Activated CD4-positive, alpha-beta T cell treated with anti-CD3 and anti-CD28 coated beads, Interleukin-2, amount 50 U/mL, for 1 hour (primary cell): ENCODE results near the gene NRP2.

ENCODE experiments used
- DNase-seq: peaks from one replicate; pipeline ENCODE4 v3.0.0-alpha.2; 2020

NRP2 gene

DNA sequence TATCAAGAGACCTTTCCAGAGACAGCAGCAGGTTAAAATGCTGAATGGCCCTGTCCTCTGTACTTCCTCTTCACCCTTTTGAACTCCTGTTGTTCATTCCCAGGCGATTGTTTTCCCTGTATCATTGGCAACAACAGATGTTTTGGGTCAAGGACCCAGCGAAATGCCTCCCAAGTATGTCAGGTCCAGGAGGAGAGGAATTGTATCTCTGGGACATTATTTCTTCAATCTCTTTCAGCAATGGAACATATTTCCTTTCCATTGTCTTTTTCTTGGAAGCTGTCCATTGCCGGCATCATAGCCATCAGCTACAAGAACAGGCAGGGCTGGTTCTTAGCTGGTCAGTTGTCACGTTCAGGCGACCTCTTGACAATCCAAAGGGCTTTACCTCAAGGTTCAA, 76.2 kb downstream of the NRP2 start:
- DNase-seq, result no peak

GRCh38 chr2:205759257-205759656, 77.0 kb downstream of the NRP2 start:
- DNase-seq, result no peak

GRCh38 chr2:205759732-205760131, 77.4 kb downstream of the NRP2 start:
- no peak for DNase-seq

DNA sequence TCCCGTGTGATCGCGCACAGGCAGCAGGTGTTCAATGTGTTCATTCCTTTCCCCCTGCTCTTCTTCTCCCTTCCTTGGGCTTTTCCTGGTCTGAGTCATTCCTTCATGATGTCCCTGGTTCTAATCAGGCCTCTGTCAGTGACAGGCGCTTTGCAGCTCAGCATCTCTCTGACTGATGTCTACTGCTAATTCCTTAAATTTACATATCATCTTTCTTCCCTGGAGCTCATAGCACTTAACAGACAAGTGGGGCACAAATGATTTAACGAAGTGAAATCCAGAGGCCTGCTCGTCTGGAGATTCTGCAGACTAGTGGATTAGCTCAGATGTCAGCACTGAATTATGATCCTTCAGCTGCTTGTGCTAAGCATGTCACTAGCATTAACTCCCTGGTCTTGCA, 77.9 kb downstream of the NRP2 start:
- DNase-seq, result no peak

GRCh38 chr2:205761421-205761820, 79.1 kb downstream of the NRP2 start:
- DNase-seq, result no peak

GRCh38 chr2:205762881-205763280, 80.6 kb downstream of the NRP2 start:
- no peak for DNase-seq

- peak; percentile 8 for DNase-seq
Observed at GRCh38 chr2:205763708-205764211, 81.5 kb downstream of the NRP2 start.

DNA sequence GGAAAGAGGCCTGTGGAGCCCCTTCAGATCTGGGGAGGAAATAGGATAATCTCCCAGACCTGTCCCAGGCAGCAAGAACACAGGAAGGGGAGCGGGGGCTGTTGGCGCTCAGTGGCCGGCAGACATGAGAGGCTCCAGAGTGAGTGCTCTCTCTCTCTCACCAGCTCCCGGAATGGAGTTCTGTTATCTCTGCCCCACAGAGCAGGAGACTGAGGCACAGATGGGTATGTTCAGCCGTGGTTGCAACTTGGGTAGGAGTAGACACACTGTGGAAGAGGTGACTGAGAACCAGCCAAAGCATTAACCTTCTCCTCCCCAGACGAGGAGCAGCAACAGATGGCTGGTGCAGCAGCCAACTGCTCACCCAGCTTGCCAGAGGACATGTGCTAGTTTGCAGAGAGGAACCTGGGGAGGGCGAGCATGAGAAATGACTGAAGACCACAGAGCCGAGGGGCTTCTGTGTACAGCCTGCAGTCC, 82.0 kb downstream of the NRP2 start:
- DNase-seq, result no peak

DNA sequence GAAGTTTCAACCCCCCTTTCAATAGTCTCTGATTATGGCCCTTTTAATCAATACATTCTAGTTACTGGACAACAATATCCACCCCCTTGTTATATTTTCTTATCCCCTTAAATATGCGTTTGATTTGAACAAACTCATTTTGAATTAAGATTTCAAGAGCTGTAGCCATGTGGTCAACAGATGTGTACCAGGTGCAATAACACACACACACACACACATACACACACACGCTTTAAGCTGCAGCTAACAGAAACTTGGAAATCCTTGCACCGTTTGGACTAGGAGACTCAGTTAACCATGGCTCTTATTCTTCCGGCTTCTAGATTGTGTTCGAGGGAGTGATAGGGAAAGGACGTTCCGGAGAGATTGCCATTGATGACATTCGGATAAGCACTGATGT, 82.8 kb downstream of the NRP2 start:
- no peak for DNase-seq

DNA sequence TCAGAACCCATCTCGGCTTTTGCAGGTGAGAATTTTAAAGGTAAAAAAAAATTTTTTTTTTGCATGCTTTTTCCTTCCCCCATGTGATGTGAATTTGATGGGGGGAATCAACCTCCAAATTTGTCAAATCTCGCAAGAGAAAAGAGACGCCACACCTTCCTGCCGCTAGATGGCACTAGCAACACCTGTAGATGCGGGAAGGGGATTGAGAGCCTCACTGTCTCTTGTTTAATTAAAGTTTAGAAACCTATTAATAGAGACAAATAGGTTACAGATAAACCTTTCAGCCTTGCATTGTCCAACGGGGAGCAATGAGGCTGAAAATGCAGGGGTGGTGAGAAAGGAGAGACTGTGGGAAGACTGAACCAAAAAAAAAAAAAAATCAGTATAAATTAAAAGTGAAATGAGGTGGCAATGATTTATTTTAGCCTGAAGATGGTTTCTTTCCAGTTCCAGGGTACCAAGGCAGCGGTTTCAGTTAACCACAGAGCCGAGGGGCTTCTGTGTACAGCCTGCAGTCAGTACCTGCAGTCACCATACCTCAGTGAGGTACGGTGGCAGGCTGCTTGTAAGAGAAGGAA, 84.6 kb downstream of the NRP2 start:
- peak; percentile 49 for DNase-seq

DNA sequence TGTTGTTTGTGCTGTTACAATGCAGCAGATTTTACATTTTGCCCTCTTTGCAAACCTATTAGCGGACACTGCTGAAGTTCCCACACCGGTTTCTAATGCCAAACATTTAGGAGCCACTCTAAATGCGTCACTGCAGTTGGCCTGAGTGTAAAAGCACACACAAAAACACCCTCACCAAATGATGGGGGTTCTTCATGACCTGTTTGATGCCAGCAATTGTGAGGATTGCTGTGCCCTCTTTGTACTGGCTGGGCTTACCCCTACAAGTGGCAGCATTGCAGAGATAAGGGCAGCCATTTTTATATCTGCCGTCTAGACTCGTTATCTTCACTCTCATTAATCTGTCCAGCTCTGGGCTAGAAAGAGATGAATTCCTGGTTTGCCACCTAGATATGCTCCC, 85.3 kb downstream of the NRP2 start:
- no peak for DNase-seq

- DNase-seq, result no peak
Observed at GRCh38 chr2:205768341-205768740, 86.0 kb downstream of the NRP2 start.

DNA sequence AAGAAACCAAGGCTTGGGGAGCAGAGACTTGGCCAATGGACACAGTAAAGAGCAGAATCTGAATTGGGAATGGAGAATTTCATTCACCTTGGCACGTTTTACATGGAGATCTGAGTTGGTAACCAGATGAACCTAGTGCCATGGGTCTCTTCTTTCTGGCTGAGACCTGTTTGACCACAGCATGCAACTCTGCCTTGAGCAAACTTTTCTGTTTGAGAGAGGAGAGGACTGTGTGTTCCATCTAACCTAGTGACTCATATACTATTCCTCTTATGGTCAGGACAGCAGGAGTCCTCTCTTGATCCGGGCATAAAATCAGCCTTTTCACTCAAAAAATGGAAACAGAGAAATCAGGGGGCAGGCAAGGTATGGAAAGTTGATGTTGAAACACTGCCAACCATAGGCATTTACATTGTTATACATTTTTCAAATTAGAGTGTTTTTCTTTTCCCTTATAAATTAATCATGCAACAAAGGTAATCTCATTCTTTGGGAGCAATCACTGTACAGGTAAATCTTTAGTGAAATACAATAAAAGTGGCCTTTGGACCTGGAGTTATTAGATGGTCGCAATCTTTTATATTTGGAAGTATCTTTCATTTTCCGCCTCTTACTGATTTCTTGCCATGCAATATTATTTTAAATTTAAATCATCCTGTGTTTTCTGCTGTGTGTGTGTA, 86.7 kb downstream of the NRP2 start:
- DNase-seq, result no peak

- no peak for DNase-seq
Observed at GRCh38 chr2:205769495-205769850, 87.2 kb downstream of the NRP2 start.

- DNase-seq, result no peak
Observed at GRCh38 chr2:205769879-205770278, 87.6 kb downstream of the NRP2 start.

GRCh38 chr2:205770577-205770976, 88.3 kb downstream of the NRP2 start:
- no peak for DNase-seq

- DNase-seq, result no peak
Observed at GRCh38 chr2:205771031-205771430, 88.7 kb downstream of the NRP2 start.

GRCh38 chr2:205771666-205772065, 89.4 kb downstream of the NRP2 start:
- no peak for DNase-seq

GRCh38 chr2:205772983-205773382, 90.7 kb downstream of the NRP2 start:
- no peak for DNase-seq

DNA sequence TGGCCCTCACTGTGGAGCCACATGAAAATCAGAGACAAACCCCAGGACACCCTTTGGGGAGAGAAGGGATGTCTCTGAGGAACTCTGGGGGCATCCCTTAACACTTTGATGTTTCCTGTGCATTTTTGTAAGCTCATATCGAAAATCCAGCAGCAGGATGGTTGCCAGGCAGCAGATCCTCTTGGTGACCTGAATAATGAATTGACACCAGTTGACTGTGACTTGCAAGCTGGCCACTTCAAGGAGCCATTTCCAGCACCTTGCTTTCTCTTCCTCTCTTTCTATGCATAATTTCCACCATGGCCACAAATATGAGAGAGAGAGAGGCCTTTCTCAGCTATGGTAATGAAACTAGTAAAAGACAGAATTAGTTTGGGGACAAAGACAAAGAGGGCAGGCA, 91.7 kb downstream of the NRP2 start:
- no peak for DNase-seq

- no peak for DNase-seq
Observed at GRCh38 chr2:205775097-205775877, 93.0 kb downstream of the NRP2 start.

DNA sequence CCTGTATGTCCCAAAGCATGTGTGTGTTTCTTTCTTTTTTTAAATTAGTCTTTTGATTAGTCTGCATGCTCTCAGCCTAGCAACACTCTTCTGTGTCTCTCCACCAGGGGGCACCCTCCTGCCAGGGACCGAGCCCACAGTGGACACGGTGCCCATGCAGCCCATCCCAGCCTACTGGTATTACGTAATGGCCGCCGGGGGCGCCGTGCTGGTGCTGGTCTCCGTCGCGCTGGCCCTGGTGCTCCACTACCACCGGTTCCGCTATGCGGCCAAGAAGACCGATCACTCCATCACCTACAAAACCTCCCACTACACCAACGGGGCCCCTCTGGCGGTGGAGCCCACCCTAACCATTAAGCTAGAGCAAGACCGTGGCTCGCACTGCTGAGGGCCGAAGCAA, 93.8 kb downstream of the NRP2 start:
- no peak for DNase-seq

DNA sequence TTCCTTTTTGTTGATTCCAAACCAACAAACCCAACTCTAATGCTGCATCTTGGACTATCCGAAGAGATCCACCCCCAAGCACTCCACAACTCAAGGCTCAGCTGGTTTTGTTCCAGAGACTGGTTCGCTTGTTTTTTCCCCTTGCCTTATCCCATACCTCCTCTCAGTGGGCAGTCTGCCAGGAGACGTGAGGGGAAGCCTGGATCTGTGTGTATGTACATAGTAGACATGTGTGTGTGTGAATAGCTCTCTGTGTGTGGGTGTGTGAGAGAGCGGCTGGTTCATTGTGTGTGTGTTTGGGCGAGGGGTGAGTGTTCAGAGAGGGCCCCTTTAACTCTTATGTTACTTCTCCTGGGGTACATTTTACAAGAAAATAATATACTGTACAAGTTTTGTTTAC, 94.4 kb downstream of the NRP2 start:
- no peak for DNase-seq

- no peak for DNase-seq
Observed at GRCh38 chr2:205778356-205778755, 96.1 kb downstream of the NRP2 start.
